H1 (cell line): Measurements from ENCODE around the gene NPTN. TPM values are rescaled to one million over a fixed set of nuclear protein-coding genes. Genes with fewer than 3 reads are reported as not detected.

Source experiments
- CTCF ChIA-PET: fragments of 300-600 bp; sonication (Branson Sonifier 250); formaldehyde crosslinking; loops from one replicate; lab custom pipeline; 2021; ENCODE audit not compliant: partially characterized antibody; lab: Charles Lee
- POLR2A ChIA-PET: fragments of 300-600 bp; sonication (Branson Sonifier 250); formaldehyde crosslinking; loops from one replicate; lab custom pipeline; 2021; ENCODE audit warnings: inconsistent platforms; ENCODE audit not compliant: partially characterized antibody; lab: Charles Lee
- DNase-seq, 2 experiments: peaks; one replicate each; pipeline versions ENCODE4 v3.0.0 to v3.0.0-alpha.2; 2010 to 2022; ENCODE audit warnings: low spot score in 2 of 2, low read depth in 1 of 2, mixed read lengths in 1 of 2
- FAIRE-seq: peaks from 2 replicates; lab custom pipeline; 2011; peaks lifted over from hg19 to GRCh38; lab: Jason Lieb, UNC
- H2AFZ ChIP-seq: 2 replicates; pipeline ENCODE4 v1.8.1; 2012; ENCODE audit warnings: low read length, inconsistent platforms
- H2AK5ac ChIP-seq: 2 replicates; pipeline ENCODE4 v1.6.1; 2013; ENCODE audit warnings: low read depth, low read length
- H2BK120ac ChIP-seq: replicated peaks from 2 replicates; pipeline ENCODE3; 2013; ENCODE audit warnings: low read depth, low read length, inconsistent platforms
- H2BK12ac ChIP-seq: 2 replicates; pipeline ENCODE4 v1.6.1; 2013; ENCODE audit warnings: low read depth, low read length
- H2BK15ac ChIP-seq: 2 replicates; pipeline ENCODE4 v1.6.1; 2013; ENCODE audit warnings: low read length
- H2BK20ac ChIP-seq: 2 replicates; pipeline ENCODE4 v1.6.1; 2013; ENCODE audit warnings: low read length
- H2BK5ac ChIP-seq: 2 replicates; pipeline ENCODE4 v1.6.1; 2013; ENCODE audit warnings: low read depth, low read length
- H3K14ac ChIP-seq: 2 replicates; pipeline ENCODE4 v1.6.1; 2013; ENCODE audit warnings: inconsistent platforms; ENCODE audit not compliant: insufficient read length
- H3K18ac ChIP-seq: 2 replicates; pipeline ENCODE4 v1.6.1; 2013; ENCODE audit warnings: low read length; ENCODE audit errors: extremely low read depth
- H3K23ac ChIP-seq: 2 replicates; pipeline ENCODE4 v1.6.1; 2013; ENCODE audit warnings: inconsistent platforms; ENCODE audit not compliant: insufficient read length
- H3K23me2 ChIP-seq: 2 replicates; pipeline ENCODE4 v1.6.1; 2013; ENCODE audit warnings: low read depth, low read length
- H3K27ac ChIP-seq: 2 replicates; pipeline ENCODE4 v1.6.1; 2011; ENCODE audit warnings: low read depth, low read length, inconsistent platforms
- H3K27me3 ChIP-seq, 4 experiments: replicated peaks in 1 of 4; 1 replicate in 1 of 4; 2 replicates in 3 of 4; pipeline versions ENCODE4 v1.6.1 to v1.8.1; 2011 to 2013; ENCODE audit warnings: low read length in 3 of 4, mild to moderate bottlenecking in 3 of 4, inconsistent platforms in 2 of 4, mixed read lengths in 2 of 4, moderate library complexity in 1 of 4; ENCODE audit not compliant: control insufficient read depth in 3 of 4, insufficient read depth in 3 of 4; ENCODE audit errors: extremely low read depth in 1 of 4
- H3K36me3 ChIP-seq, 4 experiments: 2 replicates each; pipeline versions ENCODE4 v1.6.1 to v1.8.1; 2011 to 2013; ENCODE audit warnings: mild to moderate bottlenecking in 4 of 4, low read length in 3 of 4, moderate library complexity in 2 of 4, control low read depth in 1 of 4, inconsistent platforms in 1 of 4; ENCODE audit not compliant: insufficient read depth in 4 of 4, control insufficient read depth in 2 of 4
- H3K4ac ChIP-seq: replicated peaks from 2 replicates; pipeline ENCODE3; 2013; ENCODE audit warnings: low read length, low read depth, mixed read lengths, inconsistent platforms; ENCODE audit not compliant: insufficient read length
- H3K4me1 ChIP-seq, 4 experiments: replicated peaks in 1 of 4; 1 replicate in 1 of 4; 2 replicates in 3 of 4; pipeline versions ENCODE4 v1.6.1 to v1.8.1; 2011 to 2013; ENCODE audit warnings: low read length in 3 of 4, inconsistent platforms in 2 of 4, mixed read lengths in 1 of 4; ENCODE audit not compliant: insufficient read depth in 4 of 4, control insufficient read depth in 3 of 4
- H3K4me2 ChIP-seq, 2 experiments: 2 replicates each; pipeline versions ENCODE4 v1.6.1 to v1.8.1; 2011 to 2013; ENCODE audit warnings: low read depth in 2 of 2, low read length in 2 of 2, control low read depth in 1 of 2, inconsistent platforms in 1 of 2, mild to moderate bottlenecking in 1 of 2; ENCODE audit not compliant: insufficient read depth in 1 of 2
- H3K4me3 ChIP-seq, 4 experiments: fragments of 200-600, 300-600 bp in 1 of 4; sonication (generic), shearing (Covaris generic), sonication (Bioruptor Twin) in 1 of 4; 2 replicates each; pipeline versions ENCODE4 v1.5.1 to v1.8.1; 2011 to 2016; ENCODE audit warnings: low read length in 4 of 4, low read depth in 3 of 4, control low read depth in 2 of 4, inconsistent platforms in 2 of 4, mild to moderate bottlenecking in 2 of 4, mixed read lengths in 1 of 4, moderate library complexity in 1 of 4; ENCODE audit not compliant: insufficient read depth in 2 of 4; ENCODE audit errors: extremely low read depth in 1 of 4
- H3K56ac ChIP-seq: replicated peaks from 2 replicates; pipeline ENCODE3; 2013; ENCODE audit warnings: low read depth, mild to moderate bottlenecking, mixed read lengths, low read length, inconsistent platforms; ENCODE audit not compliant: insufficient read length
- H3K79me1 ChIP-seq: 2 replicates; pipeline ENCODE4 v1.6.1; 2013; ENCODE audit warnings: low read depth, low read length, control low read depth
- H3K79me2 ChIP-seq, 2 experiments: 2 replicates each; pipeline versions ENCODE4 v1.6.1 to v1.8.1; 2012 to 2013; ENCODE audit warnings: low read length in 2 of 2, mild to moderate bottlenecking in 2 of 2, inconsistent platforms in 1 of 2; ENCODE audit not compliant: insufficient read depth in 2 of 2, control insufficient read depth in 1 of 2
- H3K9ac ChIP-seq, 4 experiments: replicated peaks in 1 of 4; 1 replicate in 1 of 4; 2 replicates in 3 of 4; pipeline versions ENCODE4 v1.6.1 to v1.8.1; 2011 to 2013; ENCODE audit warnings: low read depth in 3 of 4, low read length in 3 of 4, control low read depth in 2 of 4, mild to moderate bottlenecking in 2 of 4, moderate library complexity in 2 of 4, inconsistent platforms in 1 of 4; ENCODE audit errors: extremely low read depth in 1 of 4
- H3K9me3 ChIP-seq, 2 experiments: 2 replicates each; pipeline versions ENCODE4 v1.6.1 to v1.8.1; 2012 to 2013; ENCODE audit warnings: mild to moderate bottlenecking in 2 of 2, moderate library complexity in 2 of 2, control low read depth in 1 of 2, inconsistent platforms in 1 of 2, low read depth in 1 of 2, low read length in 1 of 2, mixed read lengths in 1 of 2; ENCODE audit not compliant: insufficient read depth in 2 of 2
- H4K20me1 ChIP-seq, 2 experiments: replicated peaks in 1 of 2; 2 replicates each; pipeline versions ENCODE3 to v1.8.1; 2011 to 2013; ENCODE audit warnings: inconsistent platforms in 2 of 2, low read length in 2 of 2, mild to moderate bottlenecking in 1 of 2; ENCODE audit not compliant: insufficient read depth in 2 of 2, control insufficient read depth in 1 of 2
- H4K5ac ChIP-seq: 2 replicates; pipeline ENCODE4 v1.6.1; 2013; ENCODE audit warnings: low read length, low read depth, mixed read lengths, inconsistent platforms; ENCODE audit not compliant: insufficient read length
- H4K8ac ChIP-seq: 2 replicates; pipeline ENCODE4 v1.8.0; 2013; ENCODE audit warnings: mild to moderate bottlenecking, moderate library complexity, low read length, inconsistent platforms; ENCODE audit not compliant: insufficient read depth; ENCODE audit errors: extremely low read depth
- H4K91ac ChIP-seq: replicated peaks from 2 replicates; pipeline ENCODE3; 2013; ENCODE audit warnings: low read length, mixed read lengths, inconsistent platforms; ENCODE audit not compliant: insufficient read length
- BACH1 ChIP-seq: IDR thresholded peaks from 2 replicates; pipeline ENCODE4 v1.6.1; 2012; ENCODE audit warnings: low read length, improper control_type of control experiment
- CBX5 ChIP-seq: fragments of 300-800, 300-1000 bp; sonication (generic); IDR thresholded peaks from 2 replicates; pipeline ENCODE4 v1.7.1; 2016; ENCODE audit warnings: antibody characterized with exemption, low read length, low read depth
- E2F6 ChIP-seq: IDR thresholded peaks from 2 replicates; pipeline ENCODE4 v1.6.1; 2012; ENCODE audit warnings: inconsistent platforms
- EP300 ChIP-seq, 2 experiments: IDR thresholded peaks; 1 replicate in 1 of 2; 2 replicates in 1 of 2; pipeline ENCODE4 v1.6.1; 2011 to 2012; ENCODE audit warnings: low read depth in 2 of 2, low read length in 2 of 2, mild to moderate bottlenecking in 2 of 2, borderline replicate concordance in 1 of 2, inconsistent platforms in 1 of 2, moderate library complexity in 1 of 2
- POLR2AphosphoS5 ChIP-seq: IDR thresholded peaks from 2 replicates; pipeline ENCODE4 v1.6.1; 2011; ENCODE audit warnings: low read depth, low read length
- RBBP5 ChIP-seq: IDR thresholded peaks from 2 replicates; pipeline ENCODE4 v1.7.1; 2012; ENCODE audit warnings: low read depth, mild to moderate bottlenecking, inconsistent platforms, low read length, moderate library complexity, borderline replicate concordance
- SIN3A ChIP-seq, 2 experiments: IDR thresholded peaks in 1 of 2; conservative IDR thresholded peaks in 1 of 2; 2 replicates each; pipeline ENCODE4 v1.6.1; 2011 to 2012; ENCODE audit warnings: low read length in 2 of 2, improper control_type of control experiment in 1 of 2, low read depth in 1 of 2, mild to moderate bottlenecking in 1 of 2
- SIX5 ChIP-seq: IDR thresholded peaks from 2 replicates; pipeline ENCODE4 v1.6.1; 2011; ENCODE audit warnings: mild to moderate bottlenecking, low read depth, low read length
- SP2 ChIP-seq: IDR thresholded peaks from 2 replicates; pipeline ENCODE4 v1.6.1; 2012; ENCODE audit warnings: mild to moderate bottlenecking, low read length, inconsistent platforms
- SRF ChIP-seq: IDR thresholded peaks from 2 replicates; pipeline ENCODE4 v1.6.1; 2011; ENCODE audit warnings: mild to moderate bottlenecking, low read depth, low read length, moderate library complexity
- TAF7 ChIP-seq: optimal IDR thresholded peaks from 2 replicates; pipeline ENCODE3; 2011; ENCODE audit warnings: low read depth, mild to moderate bottlenecking, inconsistent platforms, low read length, moderate library complexity, borderline replicate concordance
- WGBS, 2 experiments: shearing (Covaris generic) in 1 of 2; methylation state at CpG; one replicate each; pipeline versions ENCODE4 v1.1.6 to v1.1.7; 2013 to 2015; ENCODE audit warnings: low lambda C conversion rate in 2 of 2, mixed read lengths in 2 of 2, inconsistent platforms in 1 of 2, low coverage in 1 of 2, missing lambda C conversion rate in 1 of 2; ENCODE audit not compliant: insufficient replicate concordance in 2 of 2, insufficient coverage in 1 of 2, insufficient read length in 1 of 2; ENCODE audit errors: extremely low coverage in 1 of 2, missing lambda C conversion rate in 1 of 2; 5-methylcytosine and 5-hydroxymethylcytosine counted together
- polyA plus RNA-seq, 7 experiments: library from polyadenylated mRNA; depleted of rRNA in 3 of 7; stranded (reverse) in 5 of 7; unstranded in 2 of 7; fragments of >200 nt in 5 of 7; fragments of 200-250 nt in 2 of 7; gene quantifications; 1 replicate in 5 of 7; 2 replicates in 1 of 7; 4 replicates in 1 of 7; pipeline versions ENCODE4 v1.2.1 to v1.2.3, GENCODE V29; 2011 to 2013; ENCODE audit warnings: missing spikeins in 2 of 7, mixed read lengths in 2 of 7
- total RNA-seq: library from RNA; stranded (reverse); fragmentation: NEBNext Ultra II Directional; extraction: Animal tissue kit (Norgen Biotek cat#: 25700); gene quantifications from 2 replicates; pipeline ENCODE4 v1.2.1, GENCODE V29; 2021

Gene NPTN
- total and polyA plus RNA-seq, 2 of the 8 experiments (the other 6 are each of a cell fraction or from before 2014, with no cell fraction given) = 67.0 to 113 TPM

- peak overlapping the region; percentile 36; the same call in 1 of the 2 replicates for H2BK20ac ChIP-seq
- ChIA-PET POLR2A (interaction anchor here (1.4 kb wide), 1 partner anchor 10 kb away, joined by 4 read pairs; no protein-coding TSS in a partner anchor), CTCF (interaction anchor here (1.0 to 1.3 kb wide), 4 partner anchors 55 to 183 kb away, joined by 3 to 7 read pairs (median 4); no protein-coding TSS in a partner anchor)
- H3K27ac ChIP-seq = no peak overlapping the region
- H4K5ac ChIP-seq = no peak overlapping the region
- 84% methylated on average over 5 of the region's 5 CpGs; no CpG with 5 or more reads in 1 of the 2 experiments for WGBS, 2 experiments
- no peak overlapping the region for H3K4me3 ChIP-seq
- no peaks in the 10 kb centered on the region for H3K79me2 ChIP-seq
- no peak overlapping the region for H4K8ac ChIP-seq
- H4K91ac ChIP-seq = no peak overlapping the region
- no peaks in the 10 kb centered on the region for H3K79me1 ChIP-seq
- peak overlapping the region in 1 of 2 experiments; percentile 36; a peak in 1 of 4 replicates for H3K4me2 ChIP-seq
- no peak overlapping the region for H3K14ac ChIP-seq
- no peak overlapping the region for H3K4ac ChIP-seq
- H3K36me3 ChIP-seq = no peaks in the 10 kb centered on the region
- H3K23ac ChIP-seq = no peak overlapping the region
- no peaks in the 10 kb centered on the region for H3K23me2 ChIP-seq
- DNase-seq (no peak), FAIRE-seq (peak; percentile 60)
- no peak overlapping the region for H2BK12ac ChIP-seq
- no peak overlapping the region for H2BK5ac ChIP-seq
- no peak overlapping the region for H2BK120ac ChIP-seq
- H2AK5ac ChIP-seq = no peak overlapping the region
- H3K9ac ChIP-seq = no peak overlapping the region; a peak in 1 of 7 replicates
- H2AFZ ChIP-seq = no peak overlapping the region
- H4K20me1 ChIP-seq = no peaks in the 10 kb centered on the region
- H3K56ac ChIP-seq = no peak overlapping the region
- no peaks in the 10 kb centered on the region for H3K27me3 ChIP-seq
- H3K4me1 ChIP-seq = peaks cover 3 to 11% (median 5%) of the 10 kb centered on the region in 4 experiments; a peak in 4 of 7 replicates
- H2BK15ac ChIP-seq = no peak overlapping the region
- no peaks in the 10 kb centered on the region; a peak in 1 of 4 replicates for H3K9me3 ChIP-seq
- no peak overlapping the region for H3K18ac ChIP-seq
- TF ChIP-seq SIX5 (no peak), TAF7 (no peak), CBX5 (no peak), BACH1 (no peak), E2F6 (0 out of 2 replicates have a peak, but pooled peaks have one; percentile 19), POLR2AphosphoS5 (no peak), SP2 (no peak), RBBP5 (no peak), EP300 (IDR thresholded peaks at IDR 0.05; ENCODE audit: borderline replicate concordance in 1 of 2, low read depth in 2 of 2, low read length in 2 of 2) (no peak), SIN3A (conservative IDR thresholded peaks at IDR 0.05 in 1 of 2, IDR thresholded peaks at IDR 0.05 in 1 of 2; ENCODE audit: low read depth in 1 of 2, low read length in 2 of 2) (no peak), SRF (no peak)
Observed at GRCh38 chr15:73518876-73519733, 114.1 kb downstream of the NPTN start.
